BE2C (cell line): ENCODE measurements around the gene OTOR.

Experiments
- DNase-seq: peaks from one replicate; pipeline ENCODE4 v3.0.0-alpha.2; 2020
- H3K27me3 ChIP-seq: fragments of 250-450 bp; sonication (Bioruptor Pico); 2 replicates; pipeline ENCODE4 v1.5.1; 2020; ENCODE audit warnings: mild to moderate bottlenecking
- H3K36me3 ChIP-seq: fragments of 250-450 bp; sonication (Bioruptor Pico); 2 replicates; pipeline ENCODE4 v1.5.1; 2020; ENCODE audit warnings: mild to moderate bottlenecking
- H3K4me1 ChIP-seq: fragments of 250-450 bp; sonication (Bioruptor Pico); 2 replicates; pipeline ENCODE4 v1.5.1; 2020
- H3K4me3 ChIP-seq: 2 replicates; pipeline ENCODE4 v1.5.1; 2011; ENCODE audit warnings: low read depth, low read length
- H3K9me3 ChIP-seq: fragments of 250-450 bp; sonication (Bioruptor Pico); 2 replicates; pipeline ENCODE4 v1.5.1; 2020
- TF ChIP-seq, protein P1 (sequence below): IDR thresholded peaks from 2 replicates; pipeline ENCODE4 v1.5.1; 2012; ENCODE audit warnings: mild to moderate bottlenecking, low read depth, low read length

The OTOR gene

GRCh38 chr20:16785226-16785625 lies 37.1 kb downstream of the OTOR start:
- no peaks in the 10 kb centered on the region for H3K36me3 ChIP-seq
- H3K4me1 ChIP-seq: no peaks in the 10 kb centered on the region
- DNase-seq: no peak
- H3K4me3 ChIP-seq: no peak overlapping the region
- peaks cover 4% of the 10 kb centered on the region; the same call in 1 of the 2 replicates for H3K27me3 ChIP-seq
- no peaks in the 10 kb centered on the region; the same call in 1 of the 2 replicates for H3K9me3 ChIP-seq
- TF ChIP-seq, protein P1, sequence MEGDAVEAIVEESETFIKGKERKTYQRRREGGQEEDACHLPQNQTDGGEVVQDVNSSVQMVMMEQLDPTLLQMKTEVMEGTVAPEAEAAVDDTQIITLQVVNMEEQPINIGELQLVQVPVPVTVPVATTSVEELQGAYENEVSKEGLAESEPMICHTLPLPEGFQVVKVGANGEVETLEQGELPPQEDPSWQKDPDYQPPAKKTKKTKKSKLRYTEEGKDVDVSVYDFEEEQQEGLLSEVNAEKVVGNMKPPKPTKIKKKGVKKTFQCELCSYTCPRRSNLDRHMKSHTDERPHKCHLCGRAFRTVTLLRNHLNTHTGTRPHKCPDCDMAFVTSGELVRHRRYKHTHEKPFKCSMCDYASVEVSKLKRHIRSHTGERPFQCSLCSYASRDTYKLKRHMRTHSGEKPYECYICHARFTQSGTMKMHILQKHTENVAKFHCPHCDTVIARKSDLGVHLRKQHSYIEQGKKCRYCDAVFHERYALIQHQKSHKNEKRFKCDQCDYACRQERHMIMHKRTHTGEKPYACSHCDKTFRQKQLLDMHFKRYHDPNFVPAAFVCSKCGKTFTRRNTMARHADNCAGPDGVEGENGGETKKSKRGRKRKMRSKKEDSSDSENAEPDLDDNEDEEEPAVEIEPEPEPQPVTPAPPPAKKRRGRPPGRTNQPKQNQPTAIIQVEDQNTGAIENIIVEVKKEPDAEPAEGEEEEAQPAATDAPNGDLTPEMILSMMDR: no peak
